ENCODE measurements around the gene CTDSP2.

DNA sequence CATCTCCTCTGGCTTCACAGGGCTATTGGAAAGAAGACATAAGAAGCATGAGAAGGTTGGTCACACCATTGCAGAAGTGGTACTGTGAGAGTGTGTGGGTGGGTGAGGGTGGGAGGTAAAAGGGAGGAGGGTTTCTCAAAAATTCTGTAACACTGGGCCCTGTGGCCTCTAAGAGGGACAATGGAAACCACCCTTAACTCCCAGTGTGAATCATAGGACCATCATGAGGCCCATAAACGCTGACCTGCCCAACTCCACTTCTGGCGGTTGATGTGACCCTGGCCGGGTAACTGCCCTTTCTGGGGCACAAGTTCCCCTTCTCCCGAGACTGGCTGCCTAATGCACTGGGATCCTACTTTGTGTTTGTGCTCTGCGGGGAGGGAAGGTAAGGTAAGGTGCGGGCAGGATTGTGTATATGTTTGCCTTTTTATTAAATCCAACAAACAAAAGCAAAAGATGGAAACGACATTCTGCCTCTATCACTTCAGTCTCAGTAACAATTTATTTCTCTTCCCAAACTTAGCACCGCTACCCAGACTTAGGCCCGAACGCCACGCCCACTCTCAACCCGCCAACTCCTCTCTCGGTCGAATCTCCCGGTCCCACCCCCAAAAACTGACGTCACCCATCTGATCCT lies 75.2 kb downstream of the CTDSP2 start:
- TF ChIP-seq, protein P1, sequence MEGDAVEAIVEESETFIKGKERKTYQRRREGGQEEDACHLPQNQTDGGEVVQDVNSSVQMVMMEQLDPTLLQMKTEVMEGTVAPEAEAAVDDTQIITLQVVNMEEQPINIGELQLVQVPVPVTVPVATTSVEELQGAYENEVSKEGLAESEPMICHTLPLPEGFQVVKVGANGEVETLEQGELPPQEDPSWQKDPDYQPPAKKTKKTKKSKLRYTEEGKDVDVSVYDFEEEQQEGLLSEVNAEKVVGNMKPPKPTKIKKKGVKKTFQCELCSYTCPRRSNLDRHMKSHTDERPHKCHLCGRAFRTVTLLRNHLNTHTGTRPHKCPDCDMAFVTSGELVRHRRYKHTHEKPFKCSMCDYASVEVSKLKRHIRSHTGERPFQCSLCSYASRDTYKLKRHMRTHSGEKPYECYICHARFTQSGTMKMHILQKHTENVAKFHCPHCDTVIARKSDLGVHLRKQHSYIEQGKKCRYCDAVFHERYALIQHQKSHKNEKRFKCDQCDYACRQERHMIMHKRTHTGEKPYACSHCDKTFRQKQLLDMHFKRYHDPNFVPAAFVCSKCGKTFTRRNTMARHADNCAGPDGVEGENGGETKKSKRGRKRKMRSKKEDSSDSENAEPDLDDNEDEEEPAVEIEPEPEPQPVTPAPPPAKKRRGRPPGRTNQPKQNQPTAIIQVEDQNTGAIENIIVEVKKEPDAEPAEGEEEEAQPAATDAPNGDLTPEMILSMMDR (IDR thresholded peaks at IDR 0.05; ENCODE audit: insufficient read depth, low read length, poor library complexity, severe bottlenecking) = no peak
- no peak for TF ChIP-seq EZH2phosphoT487 (conservative IDR thresholded peaks at IDR 0.05; ENCODE audit: low read length)

All from SU-DHL-6 (cell line).